ENCODE results near the gene SS18.

The SS18 gene

DNA sequence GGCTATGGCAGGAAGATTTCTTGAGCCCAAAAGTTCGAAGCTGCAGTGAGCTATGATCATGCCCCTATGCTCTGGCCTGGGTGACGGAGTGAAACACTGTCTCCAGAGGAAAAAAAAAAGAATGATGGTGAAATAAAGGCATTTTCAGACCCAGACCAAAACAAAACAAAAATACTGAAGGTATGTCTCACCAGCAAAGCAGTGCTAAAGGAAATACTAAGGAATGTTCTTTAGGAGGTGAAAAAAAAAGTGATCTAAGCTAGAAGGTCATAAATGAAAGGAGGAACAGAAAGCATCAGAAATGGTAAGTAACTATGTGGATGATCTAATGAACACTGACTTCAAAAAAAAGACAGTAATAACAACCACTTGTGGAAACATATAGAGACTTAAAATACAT, 18.7 kb downstream of the SS18 start:
- no peak for DNase-seq (ENCODE audit: low spot score)

DNA sequence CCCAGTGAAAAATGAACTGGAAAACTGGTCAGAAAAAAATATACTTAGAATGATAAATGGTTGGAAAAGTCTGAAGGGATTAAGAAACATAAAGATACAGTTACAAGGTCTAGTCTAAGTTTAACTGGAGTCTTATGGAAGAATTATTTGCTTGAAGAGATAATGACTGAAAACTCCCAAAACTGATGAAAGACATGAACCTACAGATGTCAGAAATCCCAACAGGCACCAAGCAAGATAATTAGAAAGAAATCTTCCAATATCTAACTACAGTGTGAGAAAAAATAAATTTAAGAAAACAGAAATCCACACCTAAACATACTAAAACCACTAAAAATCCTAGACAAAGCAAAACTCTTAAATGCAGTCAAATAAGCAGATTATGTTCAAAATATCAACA, 19.4 kb downstream of the SS18 start:
- DNase-seq (ENCODE audit: low spot score), result no peak

DNA sequence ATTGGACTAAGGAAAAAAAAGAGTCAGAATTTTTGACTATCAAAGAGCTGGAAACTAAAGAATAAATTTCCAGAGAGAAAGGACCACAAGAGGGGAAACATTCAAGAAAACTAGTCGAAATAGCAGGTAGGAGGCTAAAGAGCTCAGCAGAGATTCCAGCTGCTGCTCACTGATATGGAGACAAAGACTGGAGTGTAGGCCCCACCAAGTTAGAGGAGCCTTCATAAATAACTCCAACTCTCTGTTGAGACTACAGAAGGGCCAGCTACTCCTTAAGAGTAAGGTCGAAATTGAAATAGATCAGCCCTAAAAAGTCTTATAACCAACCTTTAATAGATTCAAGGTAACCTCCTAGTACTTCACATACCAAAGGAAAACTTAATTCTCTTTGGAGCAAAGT, 31.1 kb downstream of the SS18 start:
- no peak for DNase-seq (ENCODE audit: low spot score)

DNA sequence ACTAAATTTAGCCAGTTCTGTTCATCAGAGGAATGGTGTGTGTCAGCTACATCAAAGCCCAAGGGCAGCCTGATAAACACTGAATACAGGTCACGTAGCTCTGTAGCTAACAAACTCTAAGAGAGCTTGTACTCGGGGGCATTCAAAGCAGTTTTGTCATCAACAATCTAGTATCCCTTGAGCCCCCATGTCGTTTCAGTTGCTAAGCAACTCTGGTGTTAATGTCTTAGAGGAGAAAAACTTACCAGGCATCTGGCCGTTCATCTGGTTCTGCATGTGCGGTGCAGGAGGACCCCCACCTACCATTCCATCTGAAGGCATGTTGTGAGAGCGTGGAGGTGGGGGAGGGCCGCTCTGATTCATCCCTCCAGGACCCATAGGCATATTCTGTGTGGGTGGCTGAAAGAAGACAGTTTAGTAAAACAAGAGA, 33.1 kb downstream of the SS18 start:
- DNase-seq (ENCODE audit: low spot score), result no peak

DNA sequence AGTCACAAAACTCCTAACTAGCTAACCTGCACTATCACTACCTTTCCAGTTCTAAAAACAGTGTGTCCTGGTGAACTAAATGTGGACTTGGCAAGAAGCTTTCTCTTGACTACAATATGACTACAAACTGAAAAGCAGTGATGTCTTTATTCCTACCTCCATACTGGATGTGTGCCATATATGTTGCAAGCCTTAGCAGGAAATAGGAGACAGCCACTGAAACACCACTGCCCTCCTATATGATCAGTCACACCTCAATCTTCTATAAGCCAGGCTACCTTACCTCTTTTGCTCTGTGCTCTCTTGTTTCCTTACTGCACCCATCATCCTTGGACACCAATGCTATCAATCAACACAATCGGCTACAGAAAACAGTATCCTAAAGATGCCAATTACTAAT, 34.1 kb downstream of the SS18 start:
- no peak for DNase-seq (ENCODE audit: low spot score)

GRCh38 chr18:26052505-26052904, 37.9 kb downstream of the SS18 start:
- no peak for DNase-seq (ENCODE audit: low spot score)

- no peak for DNase-seq (ENCODE audit: low spot score)
These were observed 38.6 kb downstream of the SS18 start for GRCh38 chr18:26051843-26052242.

- no peak for DNase-seq (ENCODE audit: low spot score)
These were observed 43.9 kb downstream of the SS18 start for GRCh38 chr18:26046419-26047077.

GRCh38 chr18:26044807-26045206, 45.6 kb downstream of the SS18 start:
- no peak for DNase-seq (ENCODE audit: low spot score)

GRCh38 chr18:26040051-26040656, 50.3 kb downstream of the SS18 start:
- no peak for DNase-seq (ENCODE audit: low spot score)

- DNase-seq (ENCODE audit: low spot score), result no peak
These were observed 51.2 kb downstream of the SS18 start for GRCh38 chr18:26039203-26039602.

GRCh38 chr18:26036635-26037034, 53.8 kb downstream of the SS18 start:
- no peak for DNase-seq (ENCODE audit: low spot score)

- DNase-seq (ENCODE audit: low spot score), result no peak
These were observed 55.4 kb downstream of the SS18 start for GRCh38 chr18:26034850-26035497.

DNA sequence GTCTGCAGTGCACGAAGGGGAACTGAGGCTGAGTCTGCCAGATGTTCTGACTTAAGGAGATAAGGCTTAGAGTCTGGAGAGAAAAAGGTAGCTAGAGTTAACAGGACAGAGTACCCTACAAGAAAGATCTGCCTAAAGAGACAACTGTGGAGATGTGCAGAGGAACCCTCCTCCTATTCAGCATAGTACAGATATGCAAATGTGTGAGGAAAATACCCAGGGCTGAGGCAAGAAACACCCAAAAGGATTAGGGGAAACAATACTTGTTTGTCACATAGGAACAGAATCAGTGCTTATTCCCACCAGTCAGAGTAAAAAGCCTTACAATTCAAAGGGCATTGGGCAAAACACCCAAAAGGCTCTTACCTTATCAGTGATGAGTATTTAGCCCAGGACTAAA, 67.8 kb downstream of the SS18 start:
- DNase-seq (ENCODE audit: low spot score), result no peak

- DNase-seq (ENCODE audit: low spot score), result no peak
These were observed 69.2 kb downstream of the SS18 start for GRCh38 chr18:26021061-26021754.

DNA sequence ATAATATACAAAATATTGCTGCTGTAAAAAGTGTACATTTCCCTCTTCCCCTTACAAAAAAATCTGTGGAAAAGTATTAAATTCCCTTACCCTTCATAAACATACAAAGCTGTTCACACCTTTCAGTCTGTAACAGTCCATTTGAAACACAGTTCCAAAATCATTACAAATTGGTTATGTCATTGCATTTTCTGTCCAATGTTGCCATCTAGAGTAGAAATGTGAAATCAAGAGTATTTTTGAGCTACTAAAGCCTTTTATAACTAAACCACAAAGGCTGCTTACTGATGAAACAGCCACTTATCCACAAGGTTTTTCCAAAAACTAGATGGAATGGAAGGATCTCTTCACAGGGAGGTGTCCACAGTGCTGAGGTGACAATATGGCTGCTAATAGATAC, 72.5 kb downstream of the SS18 start:
- no peak for DNase-seq (ENCODE audit: low spot score)

DNA sequence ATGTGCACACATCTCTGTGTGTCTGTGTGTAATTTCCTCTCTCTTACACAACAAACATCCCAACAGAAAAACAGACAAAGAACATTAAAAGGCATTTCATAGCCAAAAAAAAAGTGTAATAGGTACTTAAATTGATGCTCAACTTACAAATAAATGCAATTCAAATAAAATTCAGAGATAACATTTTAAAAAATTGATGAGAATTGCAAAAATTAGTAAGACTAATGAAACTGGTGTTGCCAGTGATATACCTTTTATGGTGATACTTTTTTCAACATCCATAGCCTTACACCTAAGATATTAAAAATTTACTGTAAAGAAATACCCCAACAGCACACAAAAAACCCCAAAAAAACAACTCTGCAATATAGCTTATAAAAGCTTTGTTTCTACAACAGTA, 76.0 kb downstream of the SS18 start:
- DNase-seq (ENCODE audit: low spot score), result no peak

GRCh38 chr18:26008619-26009018, 81.8 kb downstream of the SS18 start:
- DNase-seq (ENCODE audit: low spot score), result no peak

DNA sequence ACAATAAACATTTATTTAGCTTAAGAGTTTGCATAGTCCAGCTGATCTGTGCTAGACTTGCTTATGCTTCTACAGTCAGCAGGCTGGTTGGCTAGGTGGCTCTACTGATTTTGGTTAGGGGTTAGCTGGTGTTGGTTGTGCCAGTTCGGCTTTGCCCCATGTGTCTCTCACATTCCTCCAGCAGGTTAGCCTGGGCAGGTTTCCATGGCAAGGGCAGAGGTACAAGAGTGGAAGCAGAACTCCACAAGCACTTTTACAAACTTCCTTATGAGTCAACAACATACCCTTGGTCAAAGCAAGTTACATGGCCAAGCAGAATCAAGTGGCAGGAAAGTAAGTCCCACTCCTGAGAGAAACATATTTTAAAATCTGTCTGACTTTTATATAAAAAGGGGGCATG, 82.3 kb downstream of the SS18 start:
- no peak for DNase-seq (ENCODE audit: low spot score)

DNA sequence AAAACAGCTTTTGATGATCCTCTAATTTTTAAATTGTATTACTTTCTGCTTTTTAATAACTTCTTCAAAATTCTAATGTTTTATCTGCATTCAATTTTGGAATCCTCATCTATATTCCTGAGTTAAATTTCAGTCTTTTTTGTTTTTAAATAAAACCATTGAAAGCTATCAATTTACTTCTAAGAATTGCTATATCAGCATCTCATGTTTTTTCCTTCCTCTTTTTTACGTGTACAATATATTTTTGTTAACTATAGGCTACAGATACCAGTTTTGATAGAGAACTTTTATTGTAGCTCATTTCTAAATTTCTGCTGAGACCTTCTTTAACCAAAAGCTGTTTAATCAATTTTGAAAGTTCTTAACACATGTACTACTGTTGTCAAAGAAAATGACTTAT, 84.5 kb downstream of the SS18 start:
- DNase-seq (ENCODE audit: low spot score), result no peak

DNA sequence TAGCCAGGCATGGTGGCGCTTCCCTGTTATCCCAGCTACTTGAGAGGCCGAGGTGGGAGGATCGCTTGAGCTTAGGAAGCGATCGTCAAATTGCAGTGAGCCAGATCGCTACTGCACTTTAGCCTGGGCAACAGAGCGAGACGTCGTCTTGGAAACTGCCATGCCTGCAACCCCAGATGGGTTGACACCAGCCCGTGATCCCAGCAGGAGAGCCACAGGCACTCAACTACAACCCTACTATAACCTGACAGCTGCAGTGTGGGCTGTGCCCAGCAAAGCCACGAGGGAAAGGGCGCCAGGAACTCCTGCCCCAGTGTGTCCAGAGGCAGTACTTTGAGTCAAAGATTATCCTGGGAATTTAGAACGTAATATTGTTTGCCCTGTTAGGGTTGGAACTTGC, 85.6 kb downstream of the SS18 start:
- no peak for DNase-seq (ENCODE audit: low spot score)

DNA sequence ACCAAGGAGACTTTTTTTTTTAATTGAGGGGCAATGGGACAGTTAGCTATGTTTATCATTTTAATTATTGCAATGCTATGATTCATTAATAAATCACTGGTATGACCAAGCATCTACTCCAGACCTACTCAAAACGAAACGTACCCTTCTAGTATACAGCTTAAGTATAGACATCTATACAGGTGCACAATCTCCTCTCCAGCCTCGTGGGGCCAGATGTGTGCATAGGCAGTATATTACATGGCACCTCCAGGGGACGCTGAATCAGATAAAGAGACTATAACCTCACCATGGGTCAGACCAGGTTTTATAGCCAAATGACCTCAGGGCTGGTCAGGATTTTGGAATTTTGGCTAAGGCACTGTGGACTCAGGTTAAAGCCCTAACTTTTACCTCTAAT, 86.6 kb downstream of the SS18 start:
- DNase-seq (ENCODE audit: low spot score), result no peak

DNA sequence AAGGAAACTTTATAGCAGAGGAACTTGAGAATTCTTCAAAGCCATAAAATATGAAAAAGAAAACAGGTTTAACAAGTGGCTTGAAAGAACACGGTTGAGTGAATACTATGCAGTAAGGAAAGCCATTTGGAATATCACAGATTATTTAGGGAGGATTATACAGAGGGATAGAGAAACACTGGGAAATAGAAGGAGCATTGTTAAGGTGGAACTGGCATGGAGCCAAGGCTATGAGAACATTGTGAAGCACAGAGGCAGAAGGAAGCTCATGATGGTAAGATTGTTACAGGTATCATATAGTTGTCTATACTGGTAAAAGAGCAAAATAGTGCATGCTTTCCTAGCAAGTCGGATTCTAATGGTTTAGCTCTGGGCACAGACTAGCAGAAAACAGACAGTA, 87.1 kb downstream of the SS18 start:
- DNase-seq (ENCODE audit: low spot score), result no peak

All from iPS-NIHi11 (cell line).